HG03159 (cell line): Measurements from ENCODE around the gene TP53TG5.

ENCODE experiments used
- ATAC-seq: cut with Tn5 transposase; IDR thresholded peaks from one replicate; pipeline ENCODE4 v1.9.1; 2021; ENCODE audit warnings: mild to moderate bottlenecking, moderate library complexity; ENCODE audit not compliant: unreplicated experiment

TP53TG5 gene

GRCh38 chr20:45406260-45407066, 28.3 kb upstream of the TP53TG5 start:
- ATAC-seq = no peak

DNA sequence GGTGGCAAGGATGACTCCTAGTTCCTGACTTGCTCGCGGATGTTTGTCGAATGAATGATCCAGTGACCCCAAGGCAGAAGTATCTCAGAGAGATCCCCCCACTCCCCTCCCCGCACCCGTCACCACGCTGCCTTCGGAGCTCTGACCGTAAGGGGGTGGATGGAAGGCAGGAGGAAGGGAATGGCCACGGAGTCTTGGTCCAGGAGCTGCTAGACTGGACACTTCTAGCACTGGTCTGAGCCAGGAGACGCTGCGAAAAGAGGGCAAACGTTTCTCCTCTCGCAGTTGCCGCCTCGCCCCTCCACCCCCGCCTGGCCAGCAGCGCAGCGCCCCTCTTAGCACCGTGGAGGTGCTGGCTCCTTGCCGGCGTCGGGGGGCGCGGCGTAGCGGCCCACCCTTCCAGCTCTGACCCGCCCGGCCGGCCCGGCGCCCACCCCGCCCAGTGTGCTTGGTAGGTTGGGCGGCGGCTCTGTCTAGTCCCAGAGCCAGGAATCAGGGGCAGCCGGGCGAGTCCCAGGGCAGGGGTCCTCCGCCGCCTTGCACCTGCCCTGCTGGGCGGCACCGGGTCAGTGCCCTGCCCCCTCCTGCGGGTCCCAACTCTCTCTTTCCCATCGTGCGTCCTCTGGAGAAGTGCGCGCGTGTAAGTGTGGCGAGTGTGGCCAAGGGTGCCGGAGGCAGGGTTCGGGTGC, 27.6 kb upstream of the TP53TG5 start:
- ATAC-seq = no peak

DNA sequence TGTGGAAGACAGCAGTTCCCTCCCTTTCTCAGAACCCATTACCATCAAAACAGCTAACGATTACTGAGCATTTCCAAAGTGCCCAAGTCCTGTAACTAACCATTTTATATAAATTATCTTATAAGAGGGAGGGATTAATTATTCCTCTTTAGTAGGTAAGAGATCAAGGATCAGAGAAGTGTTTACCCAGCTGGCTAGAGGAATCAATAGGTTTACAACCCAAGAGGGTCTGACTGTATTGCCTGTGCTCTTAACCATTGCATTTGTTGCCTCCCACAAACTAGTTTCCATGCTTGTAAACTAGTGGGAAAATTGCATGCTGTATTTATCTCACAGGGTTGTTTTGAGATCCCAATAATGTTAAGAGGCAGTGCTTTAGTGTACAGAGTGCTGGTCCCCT, 26.3 kb upstream of the TP53TG5 start:
- ATAC-seq = no peak

- ATAC-seq = no peak
Measured at GRCh38 chr20:45402946-45403345, 24.8 kb upstream of the TP53TG5 start.

DNA sequence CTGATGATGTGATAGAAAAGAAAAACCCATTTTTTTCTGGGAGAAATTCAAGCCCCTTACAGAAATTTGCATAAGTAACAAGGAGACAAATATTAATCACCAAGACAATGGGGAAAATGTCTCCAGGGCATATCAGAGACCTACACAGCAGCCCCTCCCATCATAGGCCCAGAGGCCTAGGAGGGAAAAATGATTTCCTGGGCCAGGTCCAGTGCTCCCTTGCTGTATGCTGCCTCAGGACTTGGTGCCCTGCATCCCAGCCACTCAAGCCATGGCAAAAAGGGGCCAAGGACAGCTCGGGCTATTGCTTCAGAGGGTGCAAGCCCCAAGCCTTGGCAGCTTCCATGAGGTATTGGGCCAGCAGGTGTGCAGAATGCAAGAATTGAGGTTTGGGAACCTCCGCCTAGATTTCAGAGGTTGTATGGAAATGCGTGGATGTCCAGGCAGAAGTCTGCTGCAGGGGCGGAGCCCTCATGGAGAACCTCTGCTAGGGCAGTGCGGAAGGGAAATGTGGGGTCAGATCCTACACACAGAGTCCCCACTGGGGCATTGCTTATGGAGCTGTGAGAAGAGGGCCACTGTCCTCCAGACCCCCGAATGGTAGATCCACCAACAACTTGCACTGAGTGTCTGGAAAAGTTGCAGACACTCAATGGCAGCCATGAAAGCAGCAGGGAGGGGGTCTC, 22.4 kb upstream of the TP53TG5 start:
- ATAC-seq = no peak

DNA sequence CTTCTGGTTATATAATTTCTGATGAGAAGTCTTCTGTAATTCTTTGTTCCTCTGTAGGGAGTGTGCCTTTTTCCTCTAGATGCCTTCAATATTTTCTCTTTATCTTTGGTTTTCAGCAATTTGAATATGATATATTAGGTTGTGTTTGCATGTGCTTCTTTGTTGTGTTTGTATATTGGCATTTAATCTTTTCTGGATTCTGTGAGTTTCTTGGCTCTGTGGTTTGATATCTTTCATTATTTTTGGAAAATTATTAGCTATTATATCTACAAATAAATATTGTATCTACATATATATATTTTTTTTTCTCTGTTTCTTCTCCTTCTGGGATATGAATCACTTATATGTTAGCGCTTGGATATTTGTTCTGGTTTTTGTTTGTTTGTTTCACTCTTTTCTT, 20.9 kb upstream of the TP53TG5 start:
- ATAC-seq = no peak

DNA sequence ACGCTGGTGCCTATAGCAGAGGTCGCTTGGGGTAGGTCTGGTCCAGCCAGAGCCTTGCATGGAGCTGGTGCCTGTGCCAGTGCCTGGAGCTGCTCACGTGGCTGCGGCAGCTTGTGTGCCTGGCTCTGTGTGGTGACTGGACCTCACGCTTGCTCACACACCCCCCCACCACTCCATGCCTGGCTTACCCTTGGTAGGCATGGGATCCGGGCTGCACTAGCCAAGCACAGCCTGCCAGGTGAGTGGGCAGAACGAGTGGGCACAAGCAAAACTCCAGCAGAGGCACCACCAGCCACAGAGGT, 16.9 kb upstream of the TP53TG5 start:
- no peak for ATAC-seq

- no peak for ATAC-seq
Measured at GRCh38 chr20:45394221-45395113, 16.3 kb upstream of the TP53TG5 start.

GRCh38 chr20:45392733-45393132, 14.6 kb upstream of the TP53TG5 start:
- ATAC-seq = no peak

- ATAC-seq = no peak
Measured at GRCh38 chr20:45391559-45391958, 13.4 kb upstream of the TP53TG5 start.

- ATAC-seq = no peak
Measured at GRCh38 chr20:45390931-45391330, 12.8 kb upstream of the TP53TG5 start.

GRCh38 chr20:45387274-45387673, 9.1 kb upstream of the TP53TG5 start:
- ATAC-seq = no peak

GRCh38 chr20:45377269-45377668, 856 bp downstream of the TP53TG5 start:
- no peak for ATAC-seq

GRCh38 chr20:45374966-45375365, 3.2 kb downstream of the TP53TG5 start:
- ATAC-seq = no peak

DNA sequence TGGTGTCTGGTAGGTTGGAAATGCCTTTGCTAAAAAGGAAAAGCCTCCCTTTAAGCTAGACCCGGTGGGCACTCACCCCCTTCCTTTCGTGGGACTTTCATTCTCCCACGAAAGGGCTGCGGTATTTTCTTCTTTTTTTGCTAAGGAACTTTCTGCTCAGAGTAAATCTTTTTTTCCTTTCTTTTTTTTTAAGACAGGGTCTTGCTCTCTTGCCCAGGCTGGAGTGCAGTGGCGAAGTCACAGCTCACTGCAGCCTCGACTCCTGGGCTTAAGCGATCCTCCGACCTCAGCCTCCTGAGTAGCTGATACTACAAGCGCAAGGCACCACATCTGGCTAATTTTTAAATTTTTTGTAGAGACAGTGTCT, 4.0 kb downstream of the TP53TG5 start:
- ATAC-seq = no peak

DNA sequence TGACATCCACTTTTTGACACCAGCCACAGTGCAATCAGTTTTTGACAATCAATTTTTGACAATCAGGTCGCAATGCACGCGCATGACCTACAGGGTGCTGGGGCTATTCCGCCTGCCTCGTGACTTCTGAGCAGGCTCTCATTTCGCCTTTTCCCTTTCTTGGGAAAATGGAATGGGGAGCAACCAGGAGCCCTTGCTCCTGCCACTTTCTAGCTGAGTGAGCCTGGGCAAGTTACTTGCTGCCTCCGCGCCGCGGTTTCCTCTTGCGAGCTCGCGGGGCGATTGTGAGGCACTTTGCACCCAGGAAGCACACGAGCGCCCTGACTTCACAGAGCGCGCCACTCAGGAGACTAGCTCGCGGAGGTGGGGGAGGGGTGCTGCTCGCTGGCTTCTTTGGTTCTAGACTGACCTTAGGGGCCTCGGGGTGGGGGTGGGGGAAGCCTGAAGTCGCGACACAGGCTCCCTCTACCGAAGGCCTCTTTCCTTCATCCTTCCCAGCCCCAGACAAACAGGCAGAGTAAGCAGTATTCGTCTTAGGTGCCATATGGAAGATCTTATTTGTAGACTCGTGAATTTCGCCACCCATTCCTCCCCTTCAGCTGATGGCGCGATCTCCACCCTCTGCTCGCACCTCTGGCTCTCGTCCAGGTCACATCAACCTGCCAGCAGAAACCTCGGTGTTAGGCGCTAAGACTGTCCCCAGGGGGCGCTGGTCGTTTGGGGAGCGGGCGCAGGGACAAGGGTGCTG, 4.6 kb downstream of the TP53TG5 start:
- peak; percentile 79 for ATAC-seq

DNA sequence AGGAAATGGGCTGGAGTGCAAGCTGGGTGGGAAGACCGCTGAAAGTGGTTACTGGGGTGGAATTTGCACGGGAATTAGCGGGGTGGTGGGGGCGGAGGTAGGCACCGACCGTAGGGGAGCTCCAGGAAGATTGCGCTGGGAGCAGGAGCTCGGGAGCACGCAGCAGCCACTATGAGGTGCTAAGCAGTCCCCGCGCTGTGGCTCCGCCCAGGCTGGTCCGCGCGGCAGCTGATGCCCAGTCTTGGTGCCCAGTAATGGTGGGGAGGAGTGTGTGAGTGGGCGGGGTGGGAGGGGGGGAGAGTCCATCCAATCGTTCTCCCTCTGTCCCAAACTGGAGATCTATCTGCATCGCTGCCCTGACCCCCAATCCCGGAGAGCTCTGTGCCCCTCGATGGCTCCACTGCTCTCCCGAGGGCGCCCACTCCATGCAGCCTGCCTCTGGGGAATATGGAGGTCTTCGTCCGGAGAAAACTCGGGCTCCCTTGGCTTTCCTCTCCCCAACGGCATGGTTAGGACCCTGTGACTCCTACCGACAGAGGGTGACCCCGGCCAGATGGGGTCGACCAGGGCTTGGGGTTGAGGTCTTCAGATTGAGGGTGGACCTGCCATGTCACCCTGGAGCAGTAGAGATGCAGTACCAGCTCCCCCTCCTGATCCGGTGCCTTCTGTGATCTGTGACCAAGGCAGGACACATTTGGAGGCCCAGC, 5.3 kb downstream of the TP53TG5 start:
- no peak for ATAC-seq

- ATAC-seq = no peak
Measured at GRCh38 chr20:45372241-45372640, 5.9 kb downstream of the TP53TG5 start.

DNA sequence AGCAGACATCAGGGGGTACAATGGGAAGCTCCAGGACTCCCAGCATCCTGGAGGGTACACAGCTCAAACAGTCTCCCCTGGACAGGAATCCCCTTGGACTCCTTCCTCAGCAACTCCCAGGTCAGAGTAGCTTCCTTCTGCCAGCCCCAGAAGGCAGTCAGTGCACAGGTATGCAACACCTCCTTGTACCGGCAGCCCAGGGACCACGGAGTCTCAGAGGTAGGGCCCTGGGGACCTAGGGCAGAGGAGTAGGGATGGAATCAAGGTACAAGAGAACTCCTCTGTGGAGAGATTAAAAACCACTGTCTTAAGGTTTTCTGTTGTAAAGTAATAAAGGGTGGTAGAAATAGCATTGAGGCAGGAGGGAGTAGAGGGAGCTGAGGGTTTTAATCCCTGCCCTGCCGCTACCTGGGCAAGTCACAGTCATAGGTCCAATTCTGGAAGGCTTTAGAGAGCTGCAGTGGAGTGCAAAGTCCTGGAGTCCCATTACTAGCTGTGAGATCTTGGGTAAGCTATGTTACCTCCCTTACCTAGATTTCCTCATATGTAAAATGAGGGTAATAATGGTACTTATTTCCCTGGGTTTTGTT, 7.5 kb downstream of the TP53TG5 start:
- ATAC-seq = no peak
